HepG2 (cell line): ENCODE data around the gene DDX24. TPM values are rescaled to one million over a fixed set of nuclear protein-coding genes. Genes with fewer than 3 reads are reported as not detected.

ENCODE experiments used
- ATAC-seq: fragments of 200-7000 bp; cut with Tn5 transposase; 3 replicates; pipeline ENCODE4 v1.9.1; 2020; ENCODE audit warnings: mild to moderate bottlenecking, moderate library complexity
- BruUV-seq: library from RNA; stranded (reverse); fragments of 400-500 nt; replicated peaks from 2 replicates; lab custom pipeline; 2021; lab: Mats Ljungman, UMichigan
- CTCF ChIA-PET: fragments of 300-600 bp; formaldehyde crosslinking; extraction: SDS; loops from one replicate; lab custom pipeline; 2021; ENCODE audit warnings: low total read pairs, inconsistent platforms, low intra/inter-chr PET ratio; lab: Yijun Ruan, JAX
- POLR2A ChIA-PET: fragments of 350-600 bp; sonication (Branson Sonifier 250); formaldehyde crosslinking; loops from one replicate; lab custom pipeline; 2020; ENCODE audit warnings: antibody characterized with exemption, inconsistent platforms; lab: Yijun Ruan, JAX
- DNase-seq: peaks from one replicate; pipeline ENCODE4 v3.0.0-alpha.2; 2015; ENCODE audit warnings: low spot score
- FAIRE-seq: peaks from 3 replicates; lab custom pipeline; 2011; peaks lifted over from hg19 to GRCh38; lab: Jason Lieb, UNC
- H2AFZ ChIP-seq: one replicate; pipeline ENCODE4 v1.6.1; 2011; ENCODE audit warnings: low read length, inconsistent platforms
- H3K27ac ChIP-seq: fragments of 300-600 bp; 3 replicates; pipeline ENCODE4 v1.8.0; 2011; ENCODE audit warnings: mixed run types, mild to moderate bottlenecking, mixed read lengths, low read length, inconsistent platforms; ENCODE audit not compliant: insufficient read depth; ENCODE audit errors: extremely low read length
- H3K27me3 ChIP-seq, 2 experiments: fragments of 200-600 bp in 1 of 2; 2 replicates in 1 of 2; 3 replicates in 1 of 2; pipeline versions ENCODE4 v1.6.0 to v1.8.0; 2011; ENCODE audit warnings: low read length in 2 of 2, mild to moderate bottlenecking in 2 of 2, moderate library complexity in 2 of 2, inconsistent platforms in 1 of 2; ENCODE audit not compliant: insufficient read depth in 2 of 2, control insufficient read depth in 1 of 2
- H3K36me3 ChIP-seq, 2 experiments: fragments of 200-600 bp in 1 of 2; replicated peaks in 1 of 2; 2 replicates in 1 of 2; 3 replicates in 1 of 2; pipeline versions ENCODE4 v1.5.1 to v1.8.0; 2011; ENCODE audit warnings: low read length in 2 of 2, inconsistent platforms in 1 of 2; ENCODE audit not compliant: insufficient read depth in 2 of 2, control insufficient read depth in 1 of 2
- H3K4me1 ChIP-seq: 2 replicates; pipeline ENCODE4 v1.5.1; 2012; ENCODE audit warnings: low read length, inconsistent platforms; ENCODE audit not compliant: insufficient read depth
- H3K4me2 ChIP-seq: 2 replicates; pipeline ENCODE4 v1.6.0; 2011; ENCODE audit warnings: low read depth, low read length, inconsistent platforms
- H3K4me3 ChIP-seq, 3 experiments: fragments of 200-600 bp in 1 of 3; sonication (generic), shearing (Covaris generic) in 1 of 3; replicated peaks in 1 of 3; 2 replicates each; pipeline ENCODE4 v1.5.1; 2011 to 2016; ENCODE audit warnings: low read length in 3 of 3, inconsistent platforms in 2 of 3, low read depth in 2 of 3, mild to moderate bottlenecking in 2 of 3, control low read depth in 1 of 3, mixed read lengths in 1 of 3; ENCODE audit not compliant: insufficient read depth in 1 of 3
- H3K79me2 ChIP-seq: one replicate; pipeline ENCODE4 v1.6.1; 2011; ENCODE audit warnings: low read length, inconsistent platforms; ENCODE audit not compliant: insufficient read depth
- H3K9ac ChIP-seq: 2 replicates; pipeline ENCODE4 v1.6.0; 2011; ENCODE audit warnings: mild to moderate bottlenecking, low read depth, low read length, inconsistent platforms; ENCODE audit not compliant: insufficient read depth
- H3K9me3 ChIP-seq: 2 replicates; pipeline ENCODE4 v1.5.1; 2012; ENCODE audit warnings: mild to moderate bottlenecking, low read length
- H4K20me1 ChIP-seq: 2 replicates; pipeline ENCODE4 v1.6.0; 2011; ENCODE audit warnings: inconsistent platforms, mild to moderate bottlenecking, low read length, moderate library complexity; ENCODE audit not compliant: insufficient read depth
- ARNT ChIP-seq: fragments of 450-650 bp; IDR thresholded peaks from 2 replicates; pipeline ENCODE4 v1.6.1; 2017
- ATF7 ChIP-seq, 2 experiments: fragments of 450-650 bp in 1 of 2; sonication (generic) in 1 of 2; formaldehyde crosslinking in 1 of 2; IDR thresholded peaks; 2 replicates each; pipeline versions ENCODE4 v1.4.0 to v1.6.1; 2016 to 2020; ENCODE audit warnings: antibody characterized with exemption in 1 of 2, mild to moderate bottlenecking in 1 of 2, missing genetic modification reagents in 1 of 2
- HOXA9 ChIP-seq: sonication (generic); formaldehyde crosslinking; IDR thresholded peaks from 2 replicates; pipeline ENCODE4 v1.8.1; 2022; ENCODE audit warnings: missing genetic modification reagents, mild to moderate bottlenecking, moderate library complexity, borderline replicate concordance
- MIXL1 ChIP-seq: IDR thresholded peaks from 2 replicates; pipeline ENCODE4 v1.6.1; 2016
- SIN3A ChIP-seq: IDR thresholded peaks from 2 replicates; pipeline ENCODE4 v1.6.1; 2011; ENCODE audit warnings: low read depth, mild to moderate bottlenecking, control low read depth, low read length, borderline replicate concordance
- SRSF4 ChIP-seq: fragments of 200-400 bp; formaldehyde crosslinking; IDR thresholded peaks from one replicate; pipeline ENCODE4 v1.6.1; 2018; ENCODE audit warnings: mild to moderate bottlenecking, low read depth, low read length, moderate library complexity; ENCODE audit not compliant: poor library complexity, severe bottlenecking
- ZKSCAN8 ChIP-seq: IDR thresholded peaks from 2 replicates; pipeline ENCODE4 v1.6.1; 2016; ENCODE audit warnings: borderline replicate concordance, missing genetic modification reagents, missing compliant biosample characterization
- ZNF546 ChIP-seq: sonication (generic); formaldehyde crosslinking; conservative IDR thresholded peaks from 2 replicates; pipeline ENCODE4 v1.8.1; 2023; ENCODE audit warnings: mild to moderate bottlenecking, missing genetic modification reagents
- ZSCAN21 ChIP-seq: sonication (generic); formaldehyde crosslinking; IDR thresholded peaks from 2 replicates; pipeline ENCODE4 v1.8.0; 2022; ENCODE audit warnings: mild to moderate bottlenecking, missing genetic modification reagents, moderate library complexity, borderline replicate concordance
- ZZZ3 ChIP-seq: sonication (generic); formaldehyde crosslinking; IDR thresholded peaks from 2 replicates; pipeline ENCODE4 v1.4.0; 2020; ENCODE audit warnings: missing genetic modification reagents, mild to moderate bottlenecking, borderline replicate concordance
- WGBS: methylation state at CpG from one replicate; pipeline ENCODE4 v1.1.6; 2017; ENCODE audit warnings: low lambda C conversion rate; 5-methylcytosine and 5-hydroxymethylcytosine counted together
- in situ Hi-C: cut with HindIII; loops from 2 replicates; pipeline ENCODE4 v1.10.0; 2017; ENCODE audit warnings: low pct_unique_long_range_greater_than_20kb; ENCODE audit not compliant: extremely low pct_ligation_motif_present
- intact Hi-C: fragments of 100-400 bp; cut with micrococcal nuclease; formaldehyde crosslinking; loops from one replicate; pipeline ENCODE4 v1.10.0; 2022; ENCODE audit not compliant: unreplicated experiment
- polyA plus RNA-seq, 8 experiments: library from polyadenylated mRNA; depleted of rRNA in 3 of 8; stranded (reverse) in 7 of 8; unstranded in 1 of 8; fragments of >200 nt; fragmentation: Illumina TruSeq in 4 of 8; extraction: Trizol in 4 of 8; gene quantifications; 2 replicates each; pipeline versions ENCODE4 v1.2.1 to v1.2.3, GENCODE V29; 2011 to 2016; ENCODE audit warnings: low read depth in 4 of 8, missing spikeins in 1 of 8, mixed read lengths in 1 of 8; ENCODE audit not compliant: insufficient read depth in 1 of 8
- total RNA-seq, 5 experiments: library from RNA; depleted of rRNA; stranded (reverse); fragments of >200 nt; fragmentation: Illumina TruSeq; extraction: Trizol; gene quantifications; 2 replicates each; pipeline ENCODE4 v1.2.3, GENCODE V29; 2016; ENCODE audit warnings: low read depth in 1 of 5
- TF ChIP-seq, protein P1 (sequence below): sonication (generic); formaldehyde crosslinking; IDR thresholded peaks from 2 replicates; pipeline ENCODE4 v1.4.0; 2020; ENCODE audit warnings: missing genetic modification reagents
- TF ChIP-seq, protein P2 (sequence below): IDR thresholded peaks from 2 replicates; pipeline ENCODE4 v1.6.1; 2018; ENCODE audit warnings: missing genetic modification reagents, mild to moderate bottlenecking, missing compliant biosample characterization
- TF ChIP-seq, protein P3 (sequence below): sonication (generic); formaldehyde crosslinking; conservative IDR thresholded peaks from 2 replicates; pipeline ENCODE4 v1.4.0; 2020; ENCODE audit warnings: missing genetic modification reagents
- TF ChIP-seq, protein P4 (sequence below): sonication (generic); formaldehyde crosslinking; IDR thresholded peaks from 2 replicates; pipeline ENCODE4 v1.4.0; 2020; ENCODE audit warnings: missing genetic modification reagents

Gene DDX24
- total and polyA plus RNA-seq, 2 of the 13 experiments (the other 11 are each of a cell fraction or from before 2014, with no cell fraction given), result 67.3 to 149 TPM

DNA sequence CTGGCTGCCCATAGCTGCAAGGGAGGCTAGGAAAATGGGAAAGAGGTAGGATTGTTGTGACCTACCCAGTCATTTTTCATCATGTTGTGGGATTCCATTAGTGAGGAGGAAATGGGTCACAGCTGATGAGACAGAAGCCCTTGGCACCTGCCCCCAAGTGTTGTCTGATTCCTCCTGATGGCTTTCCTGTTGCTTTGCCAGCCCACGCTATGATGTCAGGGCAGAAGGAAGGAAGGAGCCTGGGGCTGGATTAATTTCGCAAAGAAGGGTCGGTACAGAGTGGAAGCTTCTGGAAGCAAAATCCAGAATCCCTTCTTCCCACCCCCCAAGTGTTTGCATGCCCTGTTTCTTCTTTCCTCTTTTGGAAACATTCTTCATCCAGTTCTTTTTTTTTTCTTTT lies 46.1 kb downstream of the DDX24 start (continued):
- TF ChIP-seq, protein P1, sequence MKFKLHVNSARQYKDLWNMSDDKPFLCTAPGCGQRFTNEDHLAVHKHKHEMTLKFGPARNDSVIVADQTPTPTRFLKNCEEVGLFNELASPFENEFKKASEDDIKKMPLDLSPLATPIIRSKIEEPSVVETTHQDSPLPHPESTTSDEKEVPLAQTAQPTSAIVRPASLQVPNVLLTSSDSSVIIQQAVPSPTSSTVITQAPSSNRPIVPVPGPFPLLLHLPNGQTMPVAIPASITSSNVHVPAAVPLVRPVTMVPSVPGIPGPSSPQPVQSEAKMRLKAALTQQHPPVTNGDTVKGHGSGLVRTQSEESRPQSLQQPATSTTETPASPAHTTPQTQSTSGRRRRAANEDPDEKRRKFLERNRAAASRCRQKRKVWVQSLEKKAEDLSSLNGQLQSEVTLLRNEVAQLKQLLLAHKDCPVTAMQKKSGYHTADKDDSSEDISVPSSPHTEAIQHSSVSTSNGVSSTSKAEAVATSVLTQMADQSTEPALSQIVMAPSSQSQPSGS, result no peak
- TF ChIP-seq SIN3A (no peak), HOXA9 (no peak), ZNF546 (CRISPR knock-in tag) (no peak), SRSF4 (no peak), ZZZ3 (no peak), ZSCAN21 (CRISPR knock-in tag) (no peak), MIXL1 (CRISPR knock-in tag) (no peak)
- TF ChIP-seq, protein P2, sequence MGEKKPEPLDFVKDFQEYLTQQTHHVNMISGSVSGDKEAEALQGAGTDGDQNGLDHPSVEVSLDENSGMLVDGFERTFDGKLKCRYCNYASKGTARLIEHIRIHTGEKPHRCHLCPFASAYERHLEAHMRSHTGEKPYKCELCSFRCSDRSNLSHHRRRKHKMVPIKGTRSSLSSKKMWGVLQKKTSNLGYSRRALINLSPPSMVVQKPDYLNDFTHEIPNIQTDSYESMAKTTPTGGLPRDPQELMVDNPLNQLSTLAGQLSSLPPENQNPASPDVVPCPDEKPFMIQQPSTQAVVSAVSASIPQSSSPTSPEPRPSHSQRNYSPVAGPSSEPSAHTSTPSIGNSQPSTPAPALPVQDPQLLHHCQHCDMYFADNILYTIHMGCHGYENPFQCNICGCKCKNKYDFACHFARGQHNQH, result no peak

DNA sequence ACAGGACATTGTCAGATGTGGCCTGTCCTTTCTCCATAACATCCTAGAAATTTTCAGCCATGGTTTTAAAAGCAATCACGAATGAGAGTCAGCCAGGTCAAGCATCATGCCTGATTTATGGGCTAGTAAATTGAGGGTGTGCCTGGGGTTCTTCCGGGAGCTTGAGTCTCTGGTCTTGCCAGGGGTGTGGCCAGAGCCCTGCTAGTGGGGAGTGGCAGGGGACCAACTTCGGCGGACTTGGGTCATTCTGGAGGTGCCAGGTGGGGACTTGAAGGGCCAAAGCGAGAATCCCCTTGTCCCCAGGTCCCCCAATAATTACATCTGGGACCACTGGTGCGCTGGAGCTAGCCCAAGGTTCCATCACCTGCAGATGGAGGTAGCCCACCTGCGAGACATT lies 49.1 kb downstream of the DDX24 start:
- H3K4me2 ChIP-seq, result no peak overlapping the region
- DNase-seq, result no peak
- WGBS, result 92% methylated on average over 6 of the region's 7 CpGs
- POLR2A ChIA-PET, result no interaction called here
- no peak overlapping the region for H3K4me3 ChIP-seq
- BruUV-seq, result no TSS peak
- CTCF ChIA-PET, result no interaction called here
- H3K4me1 ChIP-seq, result peaks cover 40% of the 10 kb centered on the region
- no peak overlapping the region for H3K9ac ChIP-seq
- H3K36me3 ChIP-seq, result 0 out of 5 replicates have a peak, but pooled peaks cover 0 to 3% of the 10 kb centered on the region in 2 experiments
- no peak for ATAC-seq
- H3K27ac ChIP-seq, result no peak overlapping the region
- H4K20me1 ChIP-seq, result no peaks in the 10 kb centered on the region
- FAIRE-seq, result no peak
- intact Hi-C loops (no loop called here), in situ Hi-C loops (no loop called here)
- peaks cover 2% of the 10 kb centered on the region for H3K79me2 ChIP-seq
- no peaks in the 10 kb centered on the region for H3K9me3 ChIP-seq
- no peak overlapping the region for H2AFZ ChIP-seq
- no peaks in the 10 kb centered on the region for H3K27me3 ChIP-seq
- TF ChIP-seq ATF7 (IDR thresholded peaks at IDR 0.05), result no peak
- no peak for TF ChIP-seq ATF7 (CRISPR knock-in tag; IDR thresholded peaks at IDR 0.05)
- TF ChIP-seq, protein P3, sequence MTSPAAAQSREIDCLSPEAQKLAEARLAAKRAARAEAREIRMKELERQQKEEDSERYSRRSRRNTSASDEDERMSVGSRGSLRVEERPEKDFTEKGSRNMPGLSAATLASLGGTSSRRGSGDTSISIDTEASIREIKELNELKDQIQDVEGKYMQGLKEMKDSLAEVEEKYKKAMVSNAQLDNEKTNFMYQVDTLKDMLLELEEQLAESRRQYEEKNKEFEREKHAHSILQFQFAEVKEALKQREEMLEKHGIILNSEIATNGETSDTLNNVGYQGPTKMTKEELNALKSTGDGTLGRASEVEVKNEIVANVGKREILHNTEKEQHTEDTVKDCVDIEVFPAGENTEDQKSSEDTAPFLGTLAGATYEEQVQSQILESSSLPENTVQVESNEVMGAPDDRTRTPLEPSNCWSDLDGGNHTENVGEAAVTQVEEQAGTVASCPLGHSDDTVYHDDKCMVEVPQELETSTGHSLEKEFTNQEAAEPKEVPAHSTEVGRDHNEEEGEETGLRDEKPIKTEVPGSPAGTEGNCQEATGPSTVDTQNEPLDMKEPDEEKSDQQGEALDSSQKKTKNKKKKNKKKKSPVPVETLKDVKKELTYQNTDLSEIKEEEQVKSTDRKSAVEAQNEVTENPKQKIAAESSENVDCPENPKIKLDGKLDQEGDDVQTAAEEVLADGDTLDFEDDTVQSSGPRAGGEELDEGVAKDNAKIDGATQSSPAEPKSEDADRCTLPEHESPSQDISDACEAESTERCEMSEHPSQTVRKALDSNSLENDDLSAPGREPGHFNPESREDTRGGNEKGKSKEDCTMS (CRISPR knock-in tag), result no peak
- TF ChIP-seq ZKSCAN8 (CRISPR knock-in tag), result no peak
- TF ChIP-seq, protein P4, sequence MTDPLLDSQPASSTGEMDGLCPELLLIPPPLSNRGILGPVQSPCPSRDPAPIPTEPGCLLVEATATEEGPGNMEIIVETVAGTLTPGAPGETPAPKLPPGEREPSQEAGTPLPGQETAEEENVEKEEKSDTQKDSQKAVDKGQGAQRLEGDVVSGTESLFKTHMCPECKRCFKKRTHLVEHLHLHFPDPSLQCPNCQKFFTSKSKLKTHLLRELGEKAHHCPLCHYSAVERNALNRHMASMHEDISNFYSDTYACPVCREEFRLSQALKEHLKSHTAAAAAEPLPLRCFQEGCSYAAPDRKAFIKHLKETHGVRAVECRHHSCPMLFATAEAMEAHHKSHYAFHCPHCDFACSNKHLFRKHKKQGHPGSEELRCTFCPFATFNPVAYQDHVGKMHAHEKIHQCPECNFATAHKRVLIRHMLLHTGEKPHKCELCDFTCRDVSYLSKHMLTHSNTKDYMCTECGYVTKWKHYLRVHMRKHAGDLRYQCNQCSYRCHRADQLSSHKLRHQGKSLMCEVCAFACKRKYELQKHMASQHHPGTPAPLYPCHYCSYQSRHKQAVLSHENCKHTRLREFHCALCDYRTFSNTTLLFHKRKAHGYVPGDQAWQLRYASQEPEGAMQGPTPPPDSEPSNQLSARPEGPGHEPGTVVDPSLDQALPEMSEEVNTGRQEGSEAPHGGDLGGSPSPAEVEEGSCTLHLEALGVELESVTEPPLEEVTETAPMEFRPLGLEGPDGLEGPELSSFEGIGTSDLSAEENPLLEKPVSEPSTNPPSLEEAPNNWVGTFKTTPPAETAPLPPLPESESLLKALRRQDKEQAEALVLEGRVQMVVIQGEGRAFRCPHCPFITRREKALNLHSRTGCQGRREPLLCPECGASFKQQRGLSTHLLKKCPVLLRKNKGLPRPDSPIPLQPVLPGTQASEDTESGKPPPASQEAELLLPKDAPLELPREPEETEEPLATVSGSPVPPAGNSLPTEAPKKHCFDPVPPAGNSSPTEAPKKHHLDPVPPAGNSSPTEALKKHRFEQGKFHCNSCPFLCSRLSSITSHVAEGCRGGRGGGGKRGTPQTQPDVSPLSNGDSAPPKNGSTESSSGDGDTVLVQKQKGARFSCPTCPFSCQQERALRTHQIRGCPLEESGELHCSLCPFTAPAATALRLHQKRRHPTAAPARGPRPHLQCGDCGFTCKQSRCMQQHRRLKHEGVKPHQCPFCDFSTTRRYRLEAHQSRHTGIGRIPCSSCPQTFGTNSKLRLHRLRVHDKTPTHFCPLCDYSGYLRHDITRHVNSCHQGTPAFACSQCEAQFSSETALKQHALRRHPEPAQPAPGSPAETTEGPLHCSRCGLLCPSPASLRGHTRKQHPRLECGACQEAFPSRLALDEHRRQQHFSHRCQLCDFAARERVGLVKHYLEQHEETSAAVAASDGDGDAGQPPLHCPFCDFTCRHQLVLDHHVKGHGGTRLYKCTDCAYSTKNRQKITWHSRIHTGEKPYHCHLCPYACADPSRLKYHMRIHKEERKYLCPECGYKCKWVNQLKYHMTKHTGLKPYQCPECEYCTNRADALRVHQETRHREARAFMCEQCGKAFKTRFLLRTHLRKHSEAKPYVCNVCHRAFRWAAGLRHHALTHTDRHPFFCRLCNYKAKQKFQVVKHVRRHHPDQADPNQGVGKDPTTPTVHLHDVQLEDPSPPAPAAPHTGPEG (CRISPR knock-in tag), result no peak
- no peak for TF ChIP-seq ARNT
